PC-9 (cell line): Measurements from ENCODE around the gene MED13L. TPM values are rescaled to one million over a fixed set of nuclear protein-coding genes. Genes with fewer than 3 reads are reported as not detected.

Experiments used
- BruUV-seq: library from RNA; stranded (reverse); fragments of 400-500 nt; replicated peaks from 2 replicates; lab custom pipeline; 2021; lab: Mats Ljungman, UMichigan
- CTCF ChIA-PET: fragments of 300-600 bp; sonication (Branson Sonifier 250); formaldehyde crosslinking; loops from one replicate; lab custom pipeline; 2022; ENCODE audit warnings: antibody characterized with exemption; lab: Charles Lee
- POLR2A ChIA-PET: fragments of 300-600 bp; sonication (Branson Sonifier 250); formaldehyde crosslinking; loops from one replicate; lab custom pipeline; 2022; ENCODE audit warnings: antibody characterized with exemption; ENCODE audit not compliant: unreplicated experiment; lab: Charles Lee
- DNase-seq, 2 experiments: peaks; one replicate each; pipeline versions ENCODE4 v3.0.0 to v3.0.0-alpha.2; 2015 to 2022; ENCODE audit warnings: mixed read lengths in 1 of 2
- H2AFZ ChIP-seq: fragments of 200-600 bp; sonication (generic); 2 replicates; pipeline ENCODE4 v1.8.1; 2017; ENCODE audit warnings: antibody characterized with exemption
- H3F3A ChIP-seq: fragments of 200-600 bp; sonication (generic); 2 replicates; pipeline ENCODE4 v1.8.1; 2017; ENCODE audit warnings: antibody characterized with exemption, mild to moderate bottlenecking, low read depth; ENCODE audit not compliant: insufficient read depth
- H3K27ac ChIP-seq: fragments of 200-600 bp; sonication (generic); 2 replicates; pipeline ENCODE4 v1.6.1; 2016; ENCODE audit warnings: mixed run types
- H3K27me3 ChIP-seq: fragments of 200-600 bp; sonication (generic); 2 replicates; pipeline ENCODE4 v1.6.1; 2016; ENCODE audit warnings: low read depth, mixed run types; ENCODE audit not compliant: insufficient read depth
- H3K36me3 ChIP-seq: fragments of 200-600 bp; sonication (generic); 2 replicates; pipeline ENCODE4 v1.6.1; 2016; ENCODE audit warnings: low read depth, mixed run types
- H3K4me1 ChIP-seq: fragments of 200-600 bp; sonication (generic); replicated peaks from 2 replicates; pipeline ENCODE4 v1.6.1; 2016; ENCODE audit warnings: mixed run types; ENCODE audit not compliant: insufficient read depth
- H3K4me2 ChIP-seq: fragments of 200-600 bp; sonication (generic); 2 replicates; pipeline ENCODE4 v1.6.1; 2017; ENCODE audit warnings: mixed run types
- H3K4me3 ChIP-seq: fragments of 200-600 bp; sonication (generic); 2 replicates; pipeline ENCODE4 v1.6.1; 2016; ENCODE audit warnings: mixed run types
- H3K79me2 ChIP-seq: fragments of 200-600 bp; sonication (generic); 2 replicates; pipeline ENCODE4 v1.6.1; 2017; ENCODE audit warnings: low read depth, mixed run types
- H3K9me2 ChIP-seq: fragments of 200-600 bp; sonication (generic); 2 replicates; pipeline ENCODE4 v1.8.1; 2017; ENCODE audit warnings: mild to moderate bottlenecking; ENCODE audit not compliant: insufficient read depth
- H3K9me3 ChIP-seq: fragments of 200-600 bp; sonication (generic); 2 replicates; pipeline ENCODE4 v1.8.1; 2016; ENCODE audit warnings: low read depth; ENCODE audit not compliant: insufficient read depth
- H4K20me1 ChIP-seq: fragments of 200-600 bp; sonication (generic); 2 replicates; pipeline ENCODE4 v1.8.1; 2017; ENCODE audit not compliant: insufficient read depth
- EZH2 ChIP-seq: fragments of 200-600 bp; sonication (generic); IDR thresholded peaks from 2 replicates; pipeline ENCODE4 v1.8.0; 2017; ENCODE audit warnings: antibody characterized with exemption, low read depth
- intact Hi-C: fragments of 100-400 bp; cut with micrococcal nuclease; formaldehyde crosslinking; loops from one replicate; pipeline ENCODE4 v1.10.0; 2022; ENCODE audit not compliant: unreplicated experiment
- total RNA-seq: library from RNA; stranded (reverse); gene quantifications from 2 replicates; pipeline ENCODE4 v1.2.3, GENCODE V29; 2021
- TF ChIP-seq, protein P1 (sequence below): fragments of 200-600 bp; sonication (generic); conservative IDR thresholded peaks from 2 replicates; pipeline ENCODE4 v1.6.1; 2017; ENCODE audit warnings: mixed run types, antibody characterized with exemption, mild to moderate bottlenecking, moderate library complexity

The MED13L gene
- total RNA-seq, 1 experiment from 2014 or later, result 89.5 TPM

DNA sequence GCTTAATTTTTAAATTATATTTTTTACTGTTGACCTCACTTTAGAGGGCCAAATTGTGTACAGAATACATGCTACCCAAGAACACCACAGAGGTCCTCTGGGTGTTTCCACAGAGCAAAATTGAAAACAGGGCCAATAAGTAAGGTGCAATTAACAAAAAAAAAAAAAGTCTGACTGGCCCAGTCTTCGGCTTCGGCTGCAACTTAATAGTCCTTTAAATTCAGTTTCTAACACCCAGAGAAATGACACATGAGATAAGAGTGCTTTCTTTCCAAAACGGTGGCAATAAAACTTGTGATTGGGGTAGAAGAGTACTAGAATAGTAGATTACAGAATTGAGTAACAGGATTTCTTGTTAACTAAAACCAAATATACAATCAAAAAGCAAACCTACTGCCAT lies 81.3 kb downstream of the MED13L start:
- TF ChIP-seq, protein P1, sequence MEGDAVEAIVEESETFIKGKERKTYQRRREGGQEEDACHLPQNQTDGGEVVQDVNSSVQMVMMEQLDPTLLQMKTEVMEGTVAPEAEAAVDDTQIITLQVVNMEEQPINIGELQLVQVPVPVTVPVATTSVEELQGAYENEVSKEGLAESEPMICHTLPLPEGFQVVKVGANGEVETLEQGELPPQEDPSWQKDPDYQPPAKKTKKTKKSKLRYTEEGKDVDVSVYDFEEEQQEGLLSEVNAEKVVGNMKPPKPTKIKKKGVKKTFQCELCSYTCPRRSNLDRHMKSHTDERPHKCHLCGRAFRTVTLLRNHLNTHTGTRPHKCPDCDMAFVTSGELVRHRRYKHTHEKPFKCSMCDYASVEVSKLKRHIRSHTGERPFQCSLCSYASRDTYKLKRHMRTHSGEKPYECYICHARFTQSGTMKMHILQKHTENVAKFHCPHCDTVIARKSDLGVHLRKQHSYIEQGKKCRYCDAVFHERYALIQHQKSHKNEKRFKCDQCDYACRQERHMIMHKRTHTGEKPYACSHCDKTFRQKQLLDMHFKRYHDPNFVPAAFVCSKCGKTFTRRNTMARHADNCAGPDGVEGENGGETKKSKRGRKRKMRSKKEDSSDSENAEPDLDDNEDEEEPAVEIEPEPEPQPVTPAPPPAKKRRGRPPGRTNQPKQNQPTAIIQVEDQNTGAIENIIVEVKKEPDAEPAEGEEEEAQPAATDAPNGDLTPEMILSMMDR, result no peak
- no peak for TF ChIP-seq EZH2
- no peaks in the 10 kb centered on the region for H3K4me1 ChIP-seq
- CTCF ChIA-PET, result interaction anchor here (0.6 kb wide), 2 partner anchors 218 to 508 kb away, joined by 3 read pairs; no protein-coding TSS in a partner anchor
- intact Hi-C loops, result no loop called here
- no peak overlapping the region for H3K4me3 ChIP-seq
- DNase-seq, result no peak
- H3K79me2 ChIP-seq, result peaks cover 98% of the 10 kb centered on the region
- no peak overlapping the region for H3K27ac ChIP-seq
- no peak overlapping the region for H3K4me2 ChIP-seq
- no peaks in the 10 kb centered on the region; the same call in 1 of the 2 replicates for H3K9me3 ChIP-seq
- no peaks in the 10 kb centered on the region for H3K27me3 ChIP-seq
- no peak overlapping the region for H2AFZ ChIP-seq
- H3K9me2 ChIP-seq, result no peaks in the 10 kb centered on the region
- H3F3A ChIP-seq, result peaks cover 18% of the 10 kb centered on the region; the same call in 1 of the 2 replicates
- BruUV-seq, result no TSS peak
- no peaks in the 10 kb centered on the region; the same call in 1 of the 2 replicates for H3K36me3 ChIP-seq
- POLR2A ChIA-PET, result interaction anchor here (0.6 kb wide), 1 partner anchor 10 kb away, joined by 3 read pairs; no protein-coding TSS in a partner anchor
- peaks cover 68% of the 10 kb centered on the region for H4K20me1 ChIP-seq

DNA sequence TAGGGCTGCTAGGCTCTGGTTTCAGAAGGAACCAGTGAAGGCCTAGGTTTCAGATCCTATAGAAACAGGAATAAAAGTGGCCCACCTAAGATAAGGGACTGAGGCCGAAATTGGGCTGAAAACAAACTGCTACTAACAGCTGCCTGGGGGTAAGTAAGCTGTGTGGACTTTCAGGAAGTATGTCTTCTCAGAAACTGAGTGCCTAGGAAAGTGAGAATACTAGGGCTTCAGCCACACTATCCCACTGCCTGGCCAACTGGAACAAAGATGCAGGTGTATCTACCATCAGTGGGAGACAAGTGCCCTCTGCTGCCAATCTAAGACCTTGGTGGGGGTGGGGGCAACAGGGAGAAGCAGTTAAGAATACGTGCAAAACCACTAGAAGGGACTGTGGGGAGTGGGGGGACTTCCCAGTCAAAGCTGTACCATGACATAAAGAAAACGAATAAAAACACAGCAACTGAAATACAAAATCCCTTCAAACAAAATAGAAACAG lies 82.5 kb downstream of the MED13L start:
- H4K20me1 ChIP-seq, result peaks cover 74% of the 10 kb centered on the region
- intact Hi-C loops, result no loop called here
- H3K4me3 ChIP-seq, result no peak overlapping the region
- no peak for TF ChIP-seq EZH2
- TF ChIP-seq, protein P1, result no peak
- H3K9me3 ChIP-seq, result no peaks in the 10 kb centered on the region; the same call in 1 of the 2 replicates
- CTCF ChIA-PET, result no interaction called here
- no peak for DNase-seq
- H3K4me2 ChIP-seq, result no peak overlapping the region
- no peaks in the 10 kb centered on the region for H3K9me2 ChIP-seq
- peaks cover 97% of the 10 kb centered on the region for H3K79me2 ChIP-seq
- H3K4me1 ChIP-seq, result no peaks in the 10 kb centered on the region
- H2AFZ ChIP-seq, result no peak overlapping the region
- no peak overlapping the region; the same call in 1 of the 2 replicates for H3K27ac ChIP-seq
- POLR2A ChIA-PET, result no interaction called here
- peaks cover 16% of the 10 kb centered on the region; the same call in 1 of the 2 replicates for H3F3A ChIP-seq
- H3K27me3 ChIP-seq, result no peaks in the 10 kb centered on the region
- H3K36me3 ChIP-seq, result no peaks in the 10 kb centered on the region
- no TSS peak for BruUV-seq

DNA sequence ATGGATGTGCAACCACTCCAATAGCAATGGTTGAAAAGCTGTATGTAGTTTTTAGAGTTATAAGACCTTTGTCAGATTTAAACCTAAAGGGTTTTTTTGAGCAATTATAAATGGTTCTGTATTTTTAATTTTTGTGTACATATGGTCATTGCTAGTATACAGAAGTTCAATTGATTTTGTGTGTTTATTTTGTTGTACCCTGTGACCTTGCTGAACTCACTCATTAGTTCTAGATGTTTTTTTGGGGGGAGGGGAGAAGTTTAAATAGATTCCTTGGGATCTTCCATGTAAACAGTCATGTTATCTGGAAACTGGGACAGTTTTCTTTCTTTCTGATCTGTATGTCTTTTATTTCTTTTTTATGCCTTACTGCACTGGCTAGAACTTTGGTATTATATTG lies 87.8 kb downstream of the MED13L start:
- intact Hi-C loops, result no loop called here
- H4K20me1 ChIP-seq, result peaks cover 70% of the 10 kb centered on the region
- H3K9me3 ChIP-seq, result no peaks in the 10 kb centered on the region
- H3K27ac ChIP-seq, result no peak overlapping the region
- no peak for DNase-seq
- H3K27me3 ChIP-seq, result no peaks in the 10 kb centered on the region
- no peaks in the 10 kb centered on the region for H3K9me2 ChIP-seq
- H3K4me1 ChIP-seq, result no peaks in the 10 kb centered on the region
- H3K4me2 ChIP-seq, result no peak overlapping the region
- H2AFZ ChIP-seq, result no peak overlapping the region
- ChIA-PET CTCF (interaction anchor here (0.6 to 0.7 kb wide), 2 partner anchors 215 to 630 kb away, joined by 3 to 4 read pairs; no protein-coding TSS in a partner anchor), POLR2A (interaction anchor here (0.6 kb wide), 1 partner anchor 238 kb away, joined by 3 read pairs; no protein-coding TSS in a partner anchor)
- H3F3A ChIP-seq, result no peaks in the 10 kb centered on the region; the same call in 1 of the 2 replicates
- BruUV-seq, result no TSS peak
- H3K79me2 ChIP-seq, result peaks cover 97% of the 10 kb centered on the region
- no peaks in the 10 kb centered on the region for H3K36me3 ChIP-seq
- TF ChIP-seq, protein P1, result no peak
- no peak for TF ChIP-seq EZH2
- no peak overlapping the region for H3K4me3 ChIP-seq
